Measurements from ENCODE around the gene WDR88. TPM values are rescaled to one million over a fixed set of nuclear protein-coding genes. Genes with fewer than 3 reads are reported as not detected.

Gene WDR88
- total and polyA plus RNA-seq, 2 of the 8 experiments (the other 6 are each of a cell fraction or from before 2014, with no cell fraction given), result not detected

GRCh38 chr19:33089010-33089409, 42.9 kb upstream of the WDR88 start:
- Histone ChIP-seq H2BK5ac (ENCODE audit: low read depth, low read length) (no peak overlapping the region), H2BK120ac (replicated peaks; ENCODE audit: low read depth, low read length) (no peak overlapping the region), H3K4ac (replicated peaks; ENCODE audit: insufficient read length, low read depth, low read length) (no peak overlapping the region), H4K20me1 (replicated peaks in 1 of 2; ENCODE audit: control insufficient read depth in 1 of 2, insufficient read depth in 2 of 2, low read length in 2 of 2) (peaks cover 0 to 3% of the 10 kb centered on the region in 2 experiments), H3K23ac (ENCODE audit: insufficient read length) (no peak overlapping the region), H3K9me3 (ENCODE audit: insufficient read depth in 2 of 2, low read depth in 1 of 2, low read length in 1 of 2) (no peaks in the 10 kb centered on the region), H4K8ac (ENCODE audit: extremely low read depth, insufficient read depth, low read length) (no peak overlapping the region), H3K9ac (replicated peaks in 1 of 4; ENCODE audit: extremely low read depth in 1 of 4, low read depth in 3 of 4, low read length in 3 of 4) (no peak overlapping the region), H3K4me3 (ENCODE audit: extremely low read depth in 1 of 4, insufficient read depth in 2 of 4, low read depth in 3 of 4, low read length in 4 of 4) (no peak overlapping the region), H4K5ac (ENCODE audit: insufficient read length, low read depth, low read length) (no peak overlapping the region), H2BK12ac (ENCODE audit: low read depth, low read length) (no peak overlapping the region), H3K4me2 (ENCODE audit: insufficient read depth in 1 of 2, low read depth in 2 of 2, low read length in 2 of 2) (no peak overlapping the region), H3K23me2 (ENCODE audit: low read depth, low read length) (no peaks in the 10 kb centered on the region), H3K27me3 (replicated peaks in 1 of 4; ENCODE audit: control insufficient read depth in 3 of 4, extremely low read depth in 1 of 4, insufficient read depth in 3 of 4, low read length in 3 of 4) (no peaks in the 10 kb centered on the region), H2BK15ac (ENCODE audit: low read length) (no peak overlapping the region), H3K14ac (ENCODE audit: insufficient read length) (no peak overlapping the region), H3K18ac (ENCODE audit: extremely low read depth, low read length) (no peak overlapping the region), H2AFZ (ENCODE audit: low read length) (no peak overlapping the region), H3K79me1 (ENCODE audit: low read depth, low read length) (no peaks in the 10 kb centered on the region), H2BK20ac (ENCODE audit: low read length) (no peak overlapping the region), H3K4me1 (replicated peaks in 1 of 4; ENCODE audit: control insufficient read depth in 3 of 4, insufficient read depth in 4 of 4, low read length in 3 of 4) (no peaks in the 10 kb centered on the region), H3K27ac (ENCODE audit: low read depth, low read length) (no peak overlapping the region), H3K56ac (replicated peaks; ENCODE audit: insufficient read length, low read depth, low read length) (no peak overlapping the region), H3K79me2 (ENCODE audit: control insufficient read depth in 1 of 2, insufficient read depth in 2 of 2, low read length in 2 of 2) (no peaks in the 10 kb centered on the region), H2AK5ac (ENCODE audit: low read depth, low read length) (no peak overlapping the region), H3K36me3 (ENCODE audit: control insufficient read depth in 2 of 4, insufficient read depth in 4 of 4, low read length in 3 of 4) (peaks cover 3 to 22% (median 10%) of the 10 kb centered on the region in 4 experiments; a peak in 6 of 8 replicates), H4K91ac (replicated peaks; ENCODE audit: insufficient read length, low read length) (no peak overlapping the region)
- TF ChIP-seq SRF (IDR thresholded peaks at IDR 0.05; ENCODE audit: low read depth, low read length) (no peak), POU5F1 (IDR thresholded peaks at IDR 0.05; ENCODE audit: low read depth, low read length) (no peak), RXRA (IDR thresholded peaks at IDR 0.05; ENCODE audit: insufficient read depth, low read depth, low read length) (no peak), RNF2 (IDR thresholded peaks at IDR 0.05; ENCODE audit: borderline replicate concordance, low read depth, low read length, missing control alignments, poor library complexity, severe bottlenecking) (no peak), ASH2L (IDR thresholded peaks at IDR 0.05; ENCODE audit: low read length) (no peak), SP1 (IDR thresholded peaks at IDR 0.05; ENCODE audit: low read depth, low read length) (no peak), KDM4A (IDR thresholded peaks at IDR 0.05; ENCODE audit: low read depth, low read length, severe bottlenecking) (no peak), SP2 (IDR thresholded peaks at IDR 0.05; ENCODE audit: low read length) (no peak), RFX5 (IDR thresholded peaks at IDR 0.05; ENCODE audit: borderline replicate concordance, low read depth, low read length) (no peak), POLR2AphosphoS5 (IDR thresholded peaks at IDR 0.05; ENCODE audit: low read depth, low read length) (no peak), JUN (IDR thresholded peaks at IDR 0.05; ENCODE audit: low read depth, low read length) (no peak), TAF7 (optimal IDR thresholded peaks at IDR 0.05; ENCODE audit: borderline replicate concordance, low read depth, low read length) (no peak), RBBP5 (IDR thresholded peaks at IDR 0.05; ENCODE audit: borderline replicate concordance, low read depth, low read length) (no peak)
- CTCF ChIA-PET (ENCODE audit: partially characterized antibody), result interaction anchor here (1.0 kb wide), 1 partner anchor 21 kb away, joined by 3 read pairs; no protein-coding TSS in a partner anchor
- FAIRE-seq (no peak), DNase-seq (ENCODE audit: low read depth in 1 of 2, low spot score in 2 of 2) (no peak)
- WGBS, 2 experiments (ENCODE audit: extremely low coverage in 1 of 2, insufficient coverage in 1 of 2, insufficient read length in 1 of 2, insufficient replicate concordance in 2 of 2, low coverage in 1 of 2, low lambda C conversion rate in 2 of 2, missing lambda C conversion rate in 1 of 2), result 89% methylated on average over 3 of the region's 3 CpGs; no CpG with 5 or more reads in 1 of the 2 experiments
- POLR2A ChIA-PET (ENCODE audit: partially characterized antibody), result no interaction called here

Data from H1 (cell line).